Fibroblast of skin of scalp (primary cell): ENCODE data around the gene EGFLAM.
A peak's percentile ranks its signal among the peaks of the same experiment; 100 is the strongest.
"Not testable (repeated sequence)": the region's sequence is repeated elsewhere in the genome, so short reads cannot be mapped to it uniquely, and the experiment has no call there.

ENCODE experiments used
- DNase-seq: peaks from one replicate; pipeline ENCODE4 v3.0.0-alpha.2; 2013

EGFLAM gene

GRCh38 chr5:38331831-38332230, 73.5 kb downstream of the EGFLAM start:
- DNase-seq, result no peak

DNA sequence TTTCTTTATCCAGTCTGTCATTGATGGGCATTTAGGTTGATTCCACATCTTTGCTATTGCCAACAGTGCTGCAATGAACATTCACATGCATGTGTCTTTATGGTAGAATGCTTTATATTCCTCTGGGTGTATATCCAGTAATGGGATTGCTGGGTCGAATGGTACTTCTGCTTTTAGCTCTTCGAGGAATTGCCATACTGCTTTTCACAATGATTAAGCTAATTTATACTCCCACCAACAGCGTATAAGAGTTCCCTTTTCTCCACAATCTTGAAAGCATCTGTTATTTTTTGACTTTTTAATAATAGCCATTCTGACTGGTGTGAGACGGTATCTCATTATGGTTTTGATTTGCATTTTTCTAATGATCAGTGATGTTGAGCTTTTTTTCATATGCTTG, 74.8 kb downstream of the EGFLAM start:
- not testable (repeated sequence) for DNase-seq

DNA sequence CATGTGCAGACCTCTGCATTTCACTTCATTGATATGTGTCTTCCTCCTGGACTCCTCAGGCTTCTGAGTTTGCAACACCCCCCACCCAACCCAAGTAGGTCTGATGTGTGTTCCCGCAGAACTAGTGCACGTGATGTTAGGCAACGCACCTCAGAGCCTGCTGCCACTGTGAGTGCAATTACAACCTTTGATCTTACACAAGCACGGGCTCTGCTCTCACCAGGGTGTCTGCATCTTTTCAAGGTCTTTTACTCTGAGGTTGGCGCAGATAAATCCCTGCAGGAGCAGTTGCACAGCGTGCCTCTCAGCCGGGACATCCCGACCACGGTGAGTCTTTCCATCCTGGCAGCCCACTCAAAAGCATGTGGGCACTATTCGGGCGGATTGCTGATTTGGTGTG, 80.1 kb downstream of the EGFLAM start:
- no peak for DNase-seq

GRCh38 chr5:38339446-38339845, 81.1 kb downstream of the EGFLAM start:
- DNase-seq, result no peak

- peak; percentile 46 for DNase-seq
Observed at GRCh38 chr5:38341056-38341455, 82.7 kb downstream of the EGFLAM start.

DNA sequence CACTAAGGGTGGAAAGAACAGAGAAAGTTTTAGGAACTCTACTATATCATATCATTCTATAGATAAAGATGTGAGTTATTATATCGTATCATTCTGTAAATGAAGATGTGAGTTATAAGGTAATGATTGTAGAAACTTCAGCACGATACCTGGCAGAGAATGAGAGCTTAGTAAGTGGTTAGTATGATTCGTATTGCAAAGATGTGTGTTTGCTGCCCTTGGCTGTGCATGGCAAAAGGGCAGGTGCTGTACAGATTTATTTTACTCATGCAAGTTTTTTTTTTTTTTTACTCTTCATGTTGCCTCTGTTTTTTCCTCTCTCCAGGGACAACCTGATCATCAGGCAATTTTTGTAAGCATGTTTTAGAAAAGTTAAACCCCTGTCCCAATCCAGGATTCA, 83.3 kb downstream of the EGFLAM start:
- no peak for DNase-seq

- DNase-seq, result no peak
Observed at GRCh38 chr5:38342261-38342660, 83.9 kb downstream of the EGFLAM start.

DNA sequence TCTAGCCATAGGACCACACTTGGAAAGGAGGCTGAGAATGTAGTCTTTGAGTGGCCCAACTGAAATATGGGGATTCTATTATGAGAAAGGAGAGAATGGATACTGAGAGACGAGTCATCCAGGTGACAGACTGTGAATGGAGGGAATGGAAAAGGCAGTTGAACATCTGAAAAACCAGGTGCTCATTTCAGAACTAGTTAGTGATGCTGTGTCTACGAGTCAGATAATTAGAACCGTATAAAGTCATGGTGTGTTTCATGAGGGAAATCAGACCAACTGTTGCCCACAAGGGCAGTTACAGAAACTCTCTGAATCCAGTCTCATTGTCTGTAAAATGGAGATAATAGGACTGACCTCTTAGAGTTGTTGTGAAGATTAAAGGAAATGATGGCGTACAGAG, 86.5 kb downstream of the EGFLAM start:
- no peak for DNase-seq

DNA sequence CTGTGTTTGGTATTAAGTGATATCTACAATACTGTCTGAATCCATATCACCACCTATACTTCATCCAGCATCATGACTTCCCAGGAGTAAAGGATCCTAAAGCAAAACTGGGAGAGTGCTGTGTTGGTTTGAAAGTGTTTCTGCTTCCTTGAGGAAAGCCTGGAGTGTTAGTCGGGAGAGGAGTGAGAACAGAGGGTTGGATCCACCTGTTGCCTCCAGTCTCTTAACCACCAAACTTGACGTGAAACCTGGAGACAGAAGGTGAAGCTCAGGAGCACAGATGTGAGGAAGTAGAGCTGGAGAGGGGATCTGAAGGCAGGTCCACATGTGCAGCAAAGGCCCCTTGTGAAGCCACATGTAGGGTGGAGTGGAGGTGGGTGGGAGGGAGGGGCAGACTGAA, 88.2 kb downstream of the EGFLAM start:
- DNase-seq, result no peak

DNA sequence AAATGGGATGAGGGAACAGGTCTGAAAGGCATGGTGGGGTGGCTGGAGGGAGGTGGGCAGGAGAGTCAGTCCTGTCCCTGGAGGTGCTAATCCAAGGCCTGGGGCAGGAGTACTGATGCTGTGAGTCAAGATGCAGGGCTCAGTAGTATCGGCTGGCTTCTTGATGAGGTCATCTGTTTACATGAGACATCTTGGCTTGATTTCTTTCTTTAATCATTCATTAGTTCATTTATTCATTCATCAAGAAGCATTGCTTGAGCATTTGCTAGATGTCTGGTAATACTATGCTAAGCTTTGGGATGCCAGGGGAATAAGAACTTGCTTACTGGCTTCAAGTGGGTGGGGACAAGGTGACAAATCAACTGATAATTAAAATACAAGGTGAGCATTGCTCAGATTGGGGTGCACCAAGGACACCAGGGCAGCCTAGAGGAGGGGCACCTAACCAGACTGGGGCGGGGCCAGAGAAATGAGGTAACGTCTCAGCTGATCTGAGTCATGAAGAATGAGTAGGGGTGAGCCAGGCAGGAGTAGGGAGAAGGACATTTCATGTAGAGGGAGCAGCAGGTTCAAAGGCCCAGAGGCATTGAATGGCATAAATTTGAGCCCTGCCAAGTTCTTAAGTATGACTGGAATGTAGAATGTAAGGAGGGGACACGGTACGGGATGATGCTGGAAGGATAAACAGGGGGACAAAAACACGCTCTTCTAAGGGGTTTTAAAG, 88.8 kb downstream of the EGFLAM start:
- DNase-seq, result no peak

- no peak for DNase-seq
Observed at GRCh38 chr5:38347896-38348295, 89.5 kb downstream of the EGFLAM start.

DNA sequence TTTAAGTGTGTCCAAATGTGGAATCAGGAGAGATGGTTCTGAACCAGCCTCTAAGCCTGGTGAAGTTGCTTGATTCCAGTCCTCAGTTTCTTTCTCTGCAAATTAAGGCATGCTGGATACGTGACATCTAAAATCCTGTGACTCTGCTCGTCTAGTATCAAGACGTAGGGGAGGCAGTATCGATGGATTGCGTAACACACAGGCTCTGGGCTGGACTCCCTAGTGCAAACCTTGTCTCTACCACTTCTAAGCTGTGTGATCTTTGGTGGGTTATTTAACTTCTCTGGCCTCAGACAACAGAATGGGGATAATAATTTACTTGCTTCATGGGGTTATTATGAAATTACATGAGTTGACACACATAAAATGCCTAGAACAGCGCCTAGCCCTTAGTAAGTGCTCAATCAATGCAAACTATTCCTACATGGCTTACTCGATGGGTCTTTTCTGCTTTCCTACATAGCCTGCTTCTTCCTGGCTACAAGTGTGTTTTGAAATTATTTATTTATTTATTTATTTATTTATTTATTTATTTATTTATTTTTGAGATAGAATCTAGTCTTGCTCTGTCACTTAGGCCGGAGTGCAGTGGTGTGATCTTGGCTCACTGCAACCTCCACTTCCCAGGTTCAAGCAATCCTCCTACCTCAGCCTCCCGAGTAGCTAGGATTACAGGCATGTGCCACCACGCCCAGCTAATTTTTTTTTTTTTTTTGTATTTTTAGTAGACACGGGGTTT, 102.1 kb downstream of the EGFLAM start:
- DNase-seq, result no peak

GRCh38 chr5:38362713-38363112, 104.4 kb downstream of the EGFLAM start:
- DNase-seq, result no peak

GRCh38 chr5:38364825-38365224, 106.5 kb downstream of the EGFLAM start:
- DNase-seq, result no peak

GRCh38 chr5:38367410-38367809, 109.1 kb downstream of the EGFLAM start:
- DNase-seq, result no peak

- no peak for DNase-seq
Observed at GRCh38 chr5:38367966-38368365, 109.6 kb downstream of the EGFLAM start.

DNA sequence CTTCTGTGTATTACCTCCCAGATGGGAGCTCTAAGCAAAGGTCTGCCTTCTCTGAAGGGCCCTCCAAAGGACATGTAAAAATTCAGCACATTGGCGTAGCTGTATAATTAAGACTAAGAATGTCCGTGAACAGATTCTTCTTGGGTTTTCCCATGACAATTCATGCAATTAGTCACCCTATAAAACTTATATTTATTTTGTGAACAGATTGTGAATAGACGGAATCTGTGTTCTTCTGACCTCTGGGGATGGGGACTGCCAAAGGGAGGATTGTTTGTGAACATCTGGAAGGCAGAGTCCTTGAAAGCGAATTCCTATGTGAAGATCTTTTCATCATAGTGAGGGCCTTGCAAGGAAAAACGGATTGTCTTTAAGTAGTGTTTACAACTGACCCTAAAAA, 111.3 kb downstream of the EGFLAM start:
- peak; percentile 26 for DNase-seq

DNA sequence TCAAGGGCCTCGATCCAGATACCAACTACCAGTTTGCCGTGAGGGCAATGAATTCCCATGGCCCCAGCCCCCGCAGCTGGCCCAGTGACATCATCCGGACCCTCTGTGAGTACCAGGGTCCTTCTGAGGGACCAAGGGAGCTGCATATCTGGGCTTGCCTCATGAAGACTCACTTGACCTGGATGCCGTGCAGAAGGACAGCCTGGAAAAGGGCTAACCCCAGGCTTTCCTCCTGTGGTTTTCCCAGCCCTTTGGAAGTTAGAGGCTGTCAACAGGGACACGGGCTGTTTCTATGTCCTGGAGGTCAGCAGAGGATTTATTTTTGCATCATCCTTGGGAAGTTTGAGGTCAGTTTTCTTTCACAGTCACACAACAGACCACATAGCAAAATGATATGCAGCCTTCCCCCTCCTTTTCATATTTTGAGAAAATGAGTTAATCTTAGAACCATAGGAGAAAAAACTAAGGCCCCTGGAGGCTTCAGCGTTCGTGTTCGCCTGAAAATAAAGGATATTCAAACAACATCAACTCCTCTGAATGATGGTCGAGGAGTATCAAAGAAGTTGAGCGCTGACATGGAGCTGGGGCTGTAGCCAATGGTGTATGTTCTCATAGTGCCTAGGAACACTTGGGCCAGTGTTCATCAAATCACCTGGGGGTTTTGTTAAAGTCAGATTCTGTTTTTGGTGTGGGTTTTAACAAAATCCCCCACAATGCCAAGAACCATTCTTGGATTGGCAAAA, 112.2 kb downstream of the EGFLAM start:
- peak; percentile 18 for DNase-seq

- DNase-seq, result peak; percentile 53
Observed at GRCh38 chr5:38371596-38371995, 113.2 kb downstream of the EGFLAM start.

GRCh38 chr5:38373743-38374142, 115.4 kb downstream of the EGFLAM start:
- DNase-seq, result peak; percentile 93

GRCh38 chr5:38375423-38375822, 117.1 kb downstream of the EGFLAM start:
- DNase-seq, result no peak

DNA sequence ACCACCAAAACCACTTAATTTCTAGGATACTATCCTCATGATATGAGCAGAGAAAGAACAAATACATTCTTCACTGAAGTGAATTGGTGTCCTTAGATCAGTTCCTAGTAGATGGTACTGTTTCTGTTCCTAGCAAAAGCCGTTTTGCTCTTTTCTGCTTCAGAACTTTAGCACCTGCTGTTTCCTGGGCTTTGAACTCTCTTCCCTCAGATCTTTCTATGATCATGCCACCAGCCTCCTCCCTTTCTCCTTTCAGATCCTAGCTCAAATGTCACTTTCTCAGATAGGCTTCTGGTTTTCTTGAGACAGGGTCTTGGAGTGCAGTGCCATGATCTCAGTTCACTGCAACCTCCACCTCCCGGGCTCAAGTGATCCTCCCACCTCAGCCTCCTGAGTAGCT, 118.0 kb downstream of the EGFLAM start:
- no peak for DNase-seq

- DNase-seq, result no peak
Observed at GRCh38 chr5:38378579-38378978, 120.2 kb downstream of the EGFLAM start.
